ENCODE results near the gene DSCAM. TPM values are rescaled to one million over a fixed set of nuclear protein-coding genes. Genes with fewer than 3 reads are reported as not detected.

The DSCAM gene
- total and polyA plus RNA-seq, 3 donors from 2014 or later, result 0.70 to 2.3 (median 2.0) TPM

Small RNAs within 50 kb of the gene (microRNA-seq; reads per million reads assigned to microRNA genes)
- 0 reads per million in 2 donors for gene MIR4760 (ENCODE audit: borderline number of aligned reads in 2 of 2, borderline replicate concordance in 1 of 2)

Small RNAs within 50 kb of the gene (small RNA-seq; reads per million reads assigned to genes)
- 0 reads per million in 2 donors for gene MIR4760
- 0 reads per million in 2 donors for gene RF00432
